HG02678 (cell line): Measurements from ENCODE around the gene MARVELD2.

Source experiments
- ATAC-seq: cut with Tn5 transposase; IDR thresholded peaks from one replicate; pipeline ENCODE4 v1.9.1; 2021; ENCODE audit warnings: mild to moderate bottlenecking, moderate library complexity; ENCODE audit not compliant: unreplicated experiment

Gene MARVELD2

DNA sequence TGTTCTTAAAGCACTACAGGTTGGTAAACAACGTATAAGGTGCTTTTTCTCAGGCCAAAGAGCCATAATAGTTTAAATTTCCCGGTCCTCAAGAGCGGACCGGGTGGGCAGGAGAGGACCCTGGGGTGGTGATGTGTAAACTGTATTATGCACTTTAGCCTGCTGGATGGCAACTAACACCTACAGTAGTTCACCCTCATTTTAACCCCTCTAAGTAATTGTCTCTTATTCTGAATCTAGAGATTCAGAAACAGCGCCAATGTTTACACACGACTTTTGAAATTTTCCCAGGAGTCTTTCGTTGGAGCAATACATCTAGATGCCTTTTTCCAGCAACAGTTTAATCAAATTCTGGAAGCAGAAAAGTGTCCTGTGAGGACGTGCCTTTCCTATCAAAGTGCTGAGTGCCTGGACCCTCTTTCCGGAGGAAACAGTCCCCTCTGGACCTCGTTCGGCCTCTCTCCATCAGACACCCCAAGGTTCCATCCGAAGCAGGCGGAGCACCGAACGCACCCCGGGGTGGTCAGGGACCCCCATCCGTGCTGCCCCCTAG, 77.0 kb downstream of the MARVELD2 start:
- ATAC-seq, result no peak

GRCh38 chr5:69492391-69492922, 77.5 kb downstream of the MARVELD2 start, which contains the start of gene OCLN:
Gene OCLN, plus strand, starts transcription at chr5:69492790. Its CDS starts 11,455 bp downstream, at chr5:69504245.
- ATAC-seq, result peak; percentile 36

DNA sequence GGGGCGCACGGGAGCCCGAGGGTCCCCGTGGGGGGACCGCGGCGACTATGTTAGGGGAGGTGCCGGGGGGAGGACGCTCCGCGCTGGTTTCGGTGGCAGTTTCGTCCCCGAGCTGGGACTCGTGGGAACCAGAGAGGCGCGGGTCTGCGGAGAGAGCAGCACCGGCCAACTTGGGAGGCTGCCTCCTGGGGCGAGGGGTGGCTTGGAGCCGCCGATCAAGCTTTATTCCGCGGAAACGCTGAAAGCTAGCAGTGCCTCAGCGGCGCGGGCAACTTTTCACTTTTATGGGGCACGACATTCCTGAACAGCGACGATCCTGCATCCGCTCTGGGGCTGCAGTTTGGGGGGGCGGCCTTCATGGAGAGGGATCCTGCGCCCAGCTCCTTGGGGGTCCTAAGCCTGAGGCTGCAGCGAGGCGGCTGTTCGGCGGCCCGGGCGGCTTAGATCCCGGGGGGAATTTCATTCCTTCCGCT, 78.0 kb downstream of the MARVELD2 start:
- ATAC-seq, result peak; percentile 47

DNA sequence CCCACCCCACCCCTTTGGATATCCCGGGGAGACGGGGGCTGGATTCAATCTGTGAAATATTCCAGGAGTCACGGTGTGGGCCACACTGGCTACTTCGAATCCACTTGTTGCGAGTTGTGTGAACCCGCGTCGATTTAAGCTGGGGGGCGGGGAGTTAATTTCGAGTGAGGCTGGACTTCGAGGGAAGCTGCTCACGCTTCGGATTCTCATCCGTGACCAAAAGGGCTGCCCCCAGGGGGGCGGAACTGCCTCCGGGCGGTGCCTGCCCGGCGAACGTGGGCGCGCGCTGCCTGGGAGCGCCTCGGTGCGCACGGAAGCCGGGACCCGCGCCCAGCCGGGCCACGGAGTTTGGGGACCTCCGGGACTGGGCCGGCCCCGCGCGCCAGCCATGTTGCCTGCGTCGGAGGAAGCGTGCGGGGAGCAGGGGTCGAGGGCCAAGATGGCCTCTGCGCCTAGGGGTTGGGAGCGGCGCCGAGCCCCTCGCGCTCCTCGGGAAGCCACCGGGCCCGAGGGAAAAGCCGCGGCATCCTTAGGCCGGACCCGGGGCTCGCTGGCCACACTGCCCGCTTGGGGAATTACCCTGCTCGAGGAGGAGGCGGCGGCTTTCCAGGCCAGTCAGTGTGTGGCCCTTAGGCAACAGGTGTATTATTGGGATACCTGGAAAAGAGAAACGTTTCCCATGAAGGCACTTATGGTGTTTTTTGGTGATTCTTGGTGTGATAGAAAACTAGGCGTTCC, 78.6 kb downstream of the MARVELD2 start:
- ATAC-seq, result no peak
